K562 (cell line): ENCODE data around the gene SYT7. TPM values are rescaled to one million over a fixed set of nuclear protein-coding genes. Genes with fewer than 3 reads are reported as not detected.

Source experiments
- ATAC-seq: fragments of 200-7000 bp; cut with Tn5 transposase; 3 replicates; pipeline ENCODE4 v1.9.1; 2020; ENCODE audit warnings: moderate library complexity
- BruUV-seq: library from RNA; stranded (reverse); fragments of 400-500 nt; replicated peaks from 2 replicates; lab custom pipeline; 2021; lab: Mats Ljungman, UMichigan
- CTCF ChIA-PET: fragments of 300-600 bp; formaldehyde crosslinking; extraction: SDS; loops from one replicate; lab custom pipeline; 2021; ENCODE audit warnings: low intra/inter-chr PET ratio; lab: Yijun Ruan, JAX
- POLR2A ChIA-PET: fragments of 300-600, 350-650 bp; sonication (Branson Sonifier 250); formaldehyde crosslinking; extraction: SDS; loops from one replicate; lab custom pipeline; 2021; ENCODE audit warnings: antibody characterized with exemption, inconsistent platforms; lab: Yijun Ruan, JAX
- DNase-seq, 4 experiments: peaks; one replicate each; pipeline versions ENCODE4 v3.0.0 to v3.0.0-alpha.2; 2011 to 2018; ENCODE audit warnings: low spot score in 3 of 4, mixed read lengths in 3 of 4; ENCODE audit errors: extremely low read depth in 1 of 4
- FAIRE-seq: peaks from 2 replicates; lab custom pipeline; 2011; peaks lifted over from hg19 to GRCh38; lab: Jason Lieb, UNC
- H2AFZ ChIP-seq: 2 replicates; pipeline ENCODE4 v1.6.0; 2011; ENCODE audit warnings: low read depth, low read length, control low read depth, inconsistent platforms
- H3K27ac ChIP-seq: fragments of 200-600 bp; 3 replicates; pipeline ENCODE4 v1.8.0; 2011; ENCODE audit warnings: low read depth, mild to moderate bottlenecking, control low read depth, inconsistent platforms, low read length, moderate library complexity, mixed read lengths; ENCODE audit errors: extremely low read depth
- H3K27me3 ChIP-seq, 2 experiments: fragments of 300-600 bp in 1 of 2; 2 replicates in 1 of 2; 3 replicates in 1 of 2; pipeline versions ENCODE4 v1.6.0 to v1.8.0; 2011; ENCODE audit warnings: inconsistent platforms in 2 of 2, low read length in 2 of 2, mild to moderate bottlenecking in 1 of 2, mixed read lengths in 1 of 2, moderate library complexity in 1 of 2; ENCODE audit not compliant: control insufficient read depth in 2 of 2, insufficient read depth in 2 of 2
- H3K36me3 ChIP-seq: fragments of 300-600 bp; 3 replicates; pipeline ENCODE4 v1.8.0; 2011; ENCODE audit warnings: mild to moderate bottlenecking, low read length, inconsistent platforms; ENCODE audit not compliant: control insufficient read depth, insufficient read depth
- H3K4me1 ChIP-seq, 2 experiments: fragments of 200-600 bp in 1 of 2; replicated peaks in 1 of 2; 2 replicates in 1 of 2; 3 replicates in 1 of 2; pipeline versions ENCODE4 v1.5.1 to v1.8.0; 2011; ENCODE audit warnings: inconsistent platforms in 2 of 2, low read length in 2 of 2, mild to moderate bottlenecking in 1 of 2, mixed read lengths in 1 of 2, moderate library complexity in 1 of 2; ENCODE audit not compliant: control insufficient read depth in 2 of 2, insufficient read depth in 2 of 2
- H3K4me2 ChIP-seq: 2 replicates; pipeline ENCODE4 v1.6.1; 2011; ENCODE audit warnings: low read length, control low read depth, inconsistent platforms, mixed read lengths; ENCODE audit not compliant: insufficient read depth
- H3K4me3 ChIP-seq: fragments of 200-600 bp; sonication (generic), shearing (Covaris generic); 2 replicates; pipeline ENCODE4 v1.5.1; 2016; ENCODE audit warnings: control low read depth, inconsistent platforms
- H3K79me2 ChIP-seq: fragments of 200-600 bp; 3 replicates; pipeline ENCODE4 v1.8.0; 2011; ENCODE audit warnings: low read length, inconsistent platforms; ENCODE audit not compliant: control insufficient read depth, insufficient read depth
- H3K9ac ChIP-seq, 2 experiments: 2 replicates each; pipeline versions ENCODE4 v1.6.0 to v1.6.1; 2011; ENCODE audit warnings: low read depth in 2 of 2, low read length in 2 of 2, control low read depth in 1 of 2, inconsistent platforms in 1 of 2, mild to moderate bottlenecking in 1 of 2, mixed read lengths in 1 of 2; ENCODE audit not compliant: insufficient read depth in 1 of 2
- H3K9me1 ChIP-seq: one replicate; pipeline ENCODE4 v1.6.0; 2011; ENCODE audit warnings: inconsistent platforms, mild to moderate bottlenecking, low read length, moderate library complexity; ENCODE audit not compliant: control insufficient read depth, insufficient read depth
- H3K9me3 ChIP-seq: replicated peaks from 2 replicates; pipeline ENCODE4 v1.5.1; 2011; ENCODE audit warnings: low read depth, low read length, inconsistent platforms; ENCODE audit not compliant: control insufficient read depth, insufficient read depth
- H4K20me1 ChIP-seq: replicated peaks from 2 replicates; pipeline ENCODE4 v1.6.1; 2011; ENCODE audit warnings: low read length, inconsistent platforms, mixed read lengths; ENCODE audit not compliant: control insufficient read depth, insufficient read depth
- EP400 ChIP-seq: fragments of 450-650 bp; IDR thresholded peaks from 2 replicates; pipeline ENCODE4 v1.6.1; 2017; ENCODE audit warnings: antibody characterized with exemption, mild to moderate bottlenecking, moderate library complexity
- PHB2 ChIP-seq: fragments of 450-650 bp; IDR thresholded peaks from 2 replicates; pipeline ENCODE4 v1.6.1; 2017; ENCODE audit warnings: low read depth
- SMAD1 ChIP-seq: fragments of 150-350 bp; IDR thresholded peaks from 2 replicates; pipeline ENCODE4 v1.6.1; 2014; ENCODE audit warnings: low read length, low read depth; ENCODE audit not compliant: partially characterized antibody
- TGIF2 ChIP-seq: sonication (generic); formaldehyde crosslinking; IDR thresholded peaks from 2 replicates; pipeline ENCODE4 v1.8.1; 2022; ENCODE audit warnings: mild to moderate bottlenecking, missing genetic modification reagents, moderate library complexity
- ZNF175 ChIP-seq: fragments of 200-800 bp; sonication (Bioruptor generic); IDR thresholded peaks from 2 replicates; pipeline ENCODE4 v1.6.1; 2016; ENCODE audit warnings: low read depth, mild to moderate bottlenecking, missing genetic modification characterization, missing compliant biosample characterization
- ZNF395 ChIP-seq: fragments of 200-800 bp; sonication (Bioruptor generic); IDR thresholded peaks from 2 replicates; pipeline ENCODE4 v1.6.1; 2017; ENCODE audit warnings: missing genetic modification characterization, missing compliant biosample characterization
- ZNF766 ChIP-seq: fragments of 200-800 bp; sonication (Bioruptor generic); conservative IDR thresholded peaks from 2 replicates; pipeline ENCODE4 v1.6.1; 2016; ENCODE audit warnings: missing genetic modification characterization, missing compliant biosample characterization
- ZNF785 ChIP-seq: fragments of 250-450 bp; sonication (Bioruptor Pico); IDR thresholded peaks from 2 replicates; pipeline ENCODE4 v1.4.0; 2020; ENCODE audit warnings: mild to moderate bottlenecking
- WGBS: fragments of 100-300 bp; shearing (Covaris generic); methylation state at CpG from one replicate; pipeline ENCODE4 v1.1.6; 2016; ENCODE audit warnings: low coverage, mixed read lengths; ENCODE audit not compliant: insufficient coverage; ENCODE audit errors: missing lambda C conversion rate; 5-methylcytosine and 5-hydroxymethylcytosine counted together
- in situ Hi-C: fragments of 300-500 bp; cut with MboI; formaldehyde crosslinking; loops from 4 replicates; pipeline ENCODE4 v1.15.0; 2018; ENCODE audit warnings: inconsistent platforms, mixed read lengths
- intact Hi-C: fragments of 100-400 bp; cut with micrococcal nuclease; formaldehyde crosslinking; loops from 2 replicates; pipeline ENCODE4 v1.14.2; 2022
- polyA plus RNA-seq, 8 experiments: library from polyadenylated mRNA; depleted of rRNA in 4 of 8; stranded (reverse) in 5 of 8; unstranded in 3 of 8; fragments of >200 nt; fragmentation: Nextera tagmentation in 2 of 8; fragmentation: Illumina TruSeq in 1 of 8; extraction: Ambion mirVana in 2 of 8; extraction: Trizol in 1 of 8; gene quantifications; 2 replicates each; pipeline versions ENCODE4 v1.2.1 to v1.2.3, GENCODE V29; 2011 to 2014; ENCODE audit warnings: inconsistent platforms in 1 of 8, missing spikeins in 1 of 8
- total RNA-seq, 7 experiments: library from RNA; depleted of rRNA in 6 of 7; stranded (reverse); fragments of >200 nt in 6 of 7; fragmentation: Illumina TruSeq in 2 of 7; extraction: Trizol in 2 of 7; gene quantifications; 2 replicates each; pipeline versions ENCODE4 v1.2.1 to v1.2.3, GENCODE V29; 2011 to 2021; ENCODE audit warnings: low replicate concordance in 1 of 7

SYT7 gene
- total and polyA plus RNA-seq, 9 of the 15 experiments (the other 6 are each of a cell fraction or from before 2014, with no cell fraction given), result 0.01 to 0.51 (median 0.16) TPM; not detected in 1

- no peak overlapping the region for H3K4me2 ChIP-seq
- TF ChIP-seq ZNF175, result no peak
- TF ChIP-seq SMAD1, result no peak
- no peak for TF ChIP-seq ZNF766 (CRISPR knock-in tag)
- TF ChIP-seq PHB2, result no peak
- TF ChIP-seq ZNF395, result no peak
- no peak for TF ChIP-seq EP400
- no peak for TF ChIP-seq ZNF785 (CRISPR knock-in tag)
- TF ChIP-seq TGIF2 (CRISPR knock-in tag), result no peak
- CTCF ChIA-PET, result no interaction called here
- H3K9me1 ChIP-seq, result no peaks in the 10 kb centered on the region
- WGBS, result 0% methylated on average over 10 of the region's 10 CpGs
- POLR2A ChIA-PET, result no interaction called here
- in situ Hi-C loops (no loop called here), intact Hi-C loops (loop anchor here (5.0 kb wide), 1 partner anchor 58 kb away; no protein-coding TSS in a partner anchor)
- H3K36me3 ChIP-seq, result no peaks in the 10 kb centered on the region
- BruUV-seq, result no TSS peak
- peaks cover 0 to 10% of the 10 kb centered on the region in 2 experiments; a peak in 2 of 5 replicates for H3K4me1 ChIP-seq
- H3K27ac ChIP-seq, result no peak overlapping the region
- no peak overlapping the region for H3K4me3 ChIP-seq
- FAIRE-seq (no peak), ATAC-seq (no peak), DNase-seq (no peak)
- no peak overlapping the region for H2AFZ ChIP-seq
- peaks cover 0 to 40% of the 10 kb centered on the region in 2 experiments; a peak in 2 of 5 replicates for H3K27me3 ChIP-seq
- H3K79me2 ChIP-seq, result no peaks in the 10 kb centered on the region
- peaks cover 25% of the 10 kb centered on the region for H4K20me1 ChIP-seq
- no peaks in the 10 kb centered on the region for H3K9me3 ChIP-seq
- no peak overlapping the region for H3K9ac ChIP-seq
These were observed 11.2 kb downstream of the SYT7 start for GRCh38 chr11:61569701-61570100.
